ENCODE results near the gene GIT1. TPM values are rescaled to one million over a fixed set of nuclear protein-coding genes. Genes with fewer than 3 reads are reported as not detected.

Gene GIT1
- total and polyA plus RNA-seq, 2 of the 13 experiments (the other 11 are each of a cell fraction or from before 2014, with no cell fraction given) = 14.2 to 30.8 TPM

DNA sequence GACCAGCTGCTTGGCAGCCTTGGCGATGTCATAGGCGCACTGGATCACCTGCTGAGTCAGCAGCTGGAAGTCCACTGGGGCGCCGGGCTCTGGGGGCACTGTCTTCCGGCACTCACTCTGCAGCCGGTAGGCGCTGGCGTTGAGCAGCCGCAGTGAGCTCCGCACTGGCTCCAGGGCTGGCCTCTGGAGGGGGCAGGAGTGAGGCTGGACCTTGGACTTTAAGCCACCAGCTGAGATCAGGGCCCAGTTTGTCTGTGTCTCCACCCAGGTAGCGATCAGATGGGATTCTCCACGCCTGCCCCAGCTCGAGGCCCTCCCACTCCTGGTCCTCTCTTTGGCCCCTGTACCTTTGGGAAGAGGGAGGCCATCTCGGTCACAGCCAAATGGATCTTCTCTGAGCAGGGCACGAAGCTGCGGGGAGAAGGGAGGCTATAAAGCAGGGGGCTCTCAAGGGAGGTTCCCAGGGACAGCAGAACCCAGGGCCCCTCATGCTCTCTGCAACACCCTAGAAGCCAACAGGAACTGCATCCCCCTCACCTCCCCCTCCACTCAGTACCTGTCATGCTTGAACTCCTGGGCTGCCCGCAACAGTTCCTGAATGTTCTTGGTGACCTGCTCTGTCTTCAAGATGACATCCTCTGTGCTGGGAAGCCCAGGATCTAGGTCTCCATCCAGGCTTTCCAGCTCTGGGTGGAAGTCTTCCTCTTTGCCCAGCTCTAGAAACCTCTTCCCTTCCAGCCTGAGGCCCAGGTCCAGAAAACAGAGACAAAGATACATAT, 14.5 kb downstream of the GIT1 start (continued):
- TF ChIP-seq, protein P1, sequence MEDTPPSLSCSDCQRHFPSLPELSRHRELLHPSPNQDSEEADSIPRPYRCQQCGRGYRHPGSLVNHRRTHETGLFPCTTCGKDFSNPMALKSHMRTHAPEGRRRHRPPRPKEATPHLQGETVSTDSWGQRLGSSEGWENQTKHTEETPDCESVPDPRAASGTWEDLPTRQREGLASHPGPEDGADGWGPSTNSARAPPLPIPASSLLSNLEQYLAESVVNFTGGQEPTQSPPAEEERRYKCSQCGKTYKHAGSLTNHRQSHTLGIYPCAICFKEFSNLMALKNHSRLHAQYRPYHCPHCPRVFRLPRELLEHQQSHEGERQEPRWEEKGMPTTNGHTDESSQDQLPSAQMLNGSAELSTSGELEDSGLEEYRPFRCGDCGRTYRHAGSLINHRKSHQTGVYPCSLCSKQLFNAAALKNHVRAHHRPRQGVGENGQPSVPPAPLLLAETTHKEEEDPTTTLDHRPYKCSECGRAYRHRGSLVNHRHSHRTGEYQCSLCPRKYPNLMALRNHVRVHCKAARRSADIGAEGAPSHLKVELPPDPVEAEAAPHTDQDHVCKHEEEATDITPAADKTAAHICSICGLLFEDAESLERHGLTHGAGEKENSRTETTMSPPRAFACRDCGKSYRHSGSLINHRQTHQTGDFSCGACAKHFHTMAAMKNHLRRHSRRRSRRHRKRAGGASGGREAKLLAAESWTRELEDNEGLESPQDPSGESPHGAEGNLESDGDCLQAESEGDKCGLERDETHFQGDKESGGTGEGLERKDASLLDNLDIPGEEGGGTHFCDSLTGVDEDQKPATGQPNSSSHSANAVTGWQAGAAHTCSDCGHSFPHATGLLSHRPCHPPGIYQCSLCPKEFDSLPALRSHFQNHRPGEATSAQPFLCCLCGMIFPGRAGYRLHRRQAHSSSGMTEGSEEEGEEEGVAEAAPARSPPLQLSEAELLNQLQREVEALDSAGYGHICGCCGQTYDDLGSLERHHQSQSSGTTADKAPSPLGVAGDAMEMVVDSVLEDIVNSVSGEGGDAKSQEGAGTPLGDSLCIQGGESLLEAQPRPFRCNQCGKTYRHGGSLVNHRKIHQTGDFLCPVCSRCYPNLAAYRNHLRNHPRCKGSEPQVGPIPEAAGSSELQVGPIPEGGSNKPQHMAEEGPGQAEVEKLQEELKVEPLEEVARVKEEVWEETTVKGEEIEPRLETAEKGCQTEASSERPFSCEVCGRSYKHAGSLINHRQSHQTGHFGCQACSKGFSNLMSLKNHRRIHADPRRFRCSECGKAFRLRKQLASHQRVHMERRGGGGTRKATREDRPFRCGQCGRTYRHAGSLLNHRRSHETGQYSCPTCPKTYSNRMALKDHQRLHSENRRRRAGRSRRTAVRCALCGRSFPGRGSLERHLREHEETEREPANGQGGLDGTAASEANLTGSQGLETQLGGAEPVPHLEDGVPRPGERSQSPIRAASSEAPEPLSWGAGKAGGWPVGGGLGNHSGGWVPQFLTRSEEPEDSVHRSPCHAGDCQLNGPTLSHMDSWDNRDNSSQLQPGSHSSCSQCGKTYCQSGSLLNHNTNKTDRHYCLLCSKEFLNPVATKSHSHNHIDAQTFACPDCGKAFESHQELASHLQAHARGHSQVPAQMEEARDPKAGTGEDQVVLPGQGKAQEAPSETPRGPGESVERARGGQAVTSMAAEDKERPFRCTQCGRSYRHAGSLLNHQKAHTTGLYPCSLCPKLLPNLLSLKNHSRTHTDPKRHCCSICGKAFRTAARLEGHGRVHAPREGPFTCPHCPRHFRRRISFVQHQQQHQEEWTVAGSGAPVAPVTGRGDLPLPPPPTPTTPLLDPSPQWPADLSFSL (CRISPR knock-in tag; IDR thresholded peaks at IDR 0.05) = no peak
- TF ChIP-seq, protein P2, sequence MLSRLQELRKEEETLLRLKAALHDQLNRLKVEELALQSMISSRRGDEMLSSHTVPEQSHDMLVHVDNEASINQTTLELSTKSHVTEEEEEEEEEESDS (CRISPR knock-in tag; IDR thresholded peaks at IDR 0.05; ENCODE audit: borderline replicate concordance) = peak; percentile 69; the same call in 1 of the 2 replicates
- no peak; the same call in 1 of the 2 replicates for TF ChIP-seq RNF2 (conservative IDR thresholded peaks at IDR 0.05; ENCODE audit: low read depth)
- TF ChIP-seq PRPF4 (IDR thresholded peaks at IDR 0.05; ENCODE audit: low read depth, low read length, poor library complexity, severe bottlenecking) = no peak
- no peak for TF ChIP-seq ZNF337 (CRISPR knock-in tag; IDR thresholded peaks at IDR 0.05; ENCODE audit: borderline replicate concordance, low read depth)
- TF ChIP-seq KAT8 (CRISPR knock-in tag; IDR thresholded peaks at IDR 0.05) = peak; percentile 73
- TF ChIP-seq SUZ12 (IDR thresholded peaks at IDR 0.05; ENCODE audit: low read depth, low read length) = no peak
- 0 out of 2 replicates have a peak, but pooled peaks have one; percentile 50 for TF ChIP-seq CENPT (CRISPR knock-in tag; IDR thresholded peaks at IDR 0.05; ENCODE audit: low read depth)
- peak; percentile 68; the same call in 1 of the 2 replicates for TF ChIP-seq ZNF343 (CRISPR knock-in tag; IDR thresholded peaks at IDR 0.05)
- peak; percentile 86 for TF ChIP-seq PHF21A (CRISPR knock-in tag; IDR thresholded peaks at IDR 0.05)
- TF ChIP-seq HNRNPL (IDR thresholded peaks at IDR 0.05; ENCODE audit: low read depth, low read length) = peak; percentile 79; the same call in 1 of the 2 replicates
- peak; percentile 87 for TF ChIP-seq ZNF772 (CRISPR knock-in tag; IDR thresholded peaks at IDR 0.05)
- peak; percentile 76; the same call in 1 of the 2 replicates for TF ChIP-seq KDM5B (CRISPR knock-in tag; IDR thresholded peaks at IDR 0.05; ENCODE audit: borderline replicate concordance)
- TF ChIP-seq, protein P3, sequence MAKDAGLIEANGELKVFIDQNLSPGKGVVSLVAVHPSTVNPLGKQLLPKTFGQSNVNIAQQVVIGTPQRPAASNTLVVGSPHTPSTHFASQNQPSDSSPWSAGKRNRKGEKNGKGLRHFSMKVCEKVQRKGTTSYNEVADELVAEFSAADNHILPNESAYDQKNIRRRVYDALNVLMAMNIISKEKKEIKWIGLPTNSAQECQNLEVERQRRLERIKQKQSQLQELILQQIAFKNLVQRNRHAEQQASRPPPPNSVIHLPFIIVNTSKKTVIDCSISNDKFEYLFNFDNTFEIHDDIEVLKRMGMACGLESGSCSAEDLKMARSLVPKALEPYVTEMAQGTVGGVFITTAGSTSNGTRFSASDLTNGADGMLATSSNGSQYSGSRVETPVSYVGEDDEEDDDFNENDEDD (CRISPR knock-in tag; IDR thresholded peaks at IDR 0.05; ENCODE audit: borderline replicate concordance) = peak; percentile 73; the same call in 1 of the 2 replicates
- TF ChIP-seq TBL1XR1 (IDR thresholded peaks at IDR 0.05; ENCODE audit: borderline replicate concordance, low read length, partially characterized antibody) = no peak
- TF ChIP-seq MIER3 (CRISPR knock-in tag; IDR thresholded peaks at IDR 0.05; ENCODE audit: borderline replicate concordance) = peak; percentile 53; the same call in 1 of the 2 replicates
- TF ChIP-seq ZNF10 (CRISPR knock-in tag; IDR thresholded peaks at IDR 0.05; ENCODE audit: borderline replicate concordance, low read depth) = no peak
- peak; percentile 69; the same call in 1 of the 2 replicates for TF ChIP-seq ETV5 (CRISPR knock-in tag; IDR thresholded peaks at IDR 0.05; ENCODE audit: borderline replicate concordance)
- peak; percentile 47; the same call in 1 of the 2 replicates for TF ChIP-seq KAT7 (CRISPR knock-in tag; IDR thresholded peaks at IDR 0.05; ENCODE audit: borderline replicate concordance)
- TF ChIP-seq ZBTB38 (CRISPR knock-in tag; IDR thresholded peaks at IDR 0.05) = peak; percentile 79
- TF ChIP-seq ZSCAN31 (CRISPR knock-in tag; IDR thresholded peaks at IDR 0.05; ENCODE audit: low read depth) = peak; percentile 69; the same call in 1 of the 2 replicates
- TF ChIP-seq HOXA5 (CRISPR knock-in tag; IDR thresholded peaks at IDR 0.05) = peak; percentile 73
- TF ChIP-seq TAF1 (CRISPR knock-in tag; IDR thresholded peaks at IDR 0.05) = peak; percentile 46; the same call in 1 of the 2 replicates
